DMS 273 (cell line): ENCODE measurements around the gene CSNK1D.
"Not testable (repeated sequence)": the region's sequence is repeated elsewhere in the genome, so short reads cannot be mapped to it uniquely, and the experiment has no call there.

Experiments used
- DNase-seq: peaks from one replicate; lab custom pipeline; 2025; ENCODE audit not compliant: unreplicated experiment; lab: John Stamatoyannopoulos, UW

CSNK1D gene

GRCh38 chr17:82217120-82217529, 56.4 kb downstream of the CSNK1D start:
- no peak for DNase-seq

- peak; percentile 89 for DNase-seq
Measured at GRCh38 chr17:82216301-82217119, 57.0 kb downstream of the CSNK1D start.

GRCh38 chr17:82215972-82216300, 57.6 kb downstream of the CSNK1D start:
- DNase-seq, result no peak

- DNase-seq, result peak; percentile 47
Measured at GRCh38 chr17:82215095-82215971, 58.2 kb downstream of the CSNK1D start.

GRCh38 chr17:82214012-82214628, 59.4 kb downstream of the CSNK1D start:
- no peak for DNase-seq

GRCh38 chr17:82213251-82214011, 60.1 kb downstream of the CSNK1D start:
- peak; percentile 87 for DNase-seq

GRCh38 chr17:82212331-82213250, 60.9 kb downstream of the CSNK1D start, which contains the start of gene CCDC57:
TSS of gene CCDC57 (minus strand) at chr17:82212842. CDS start at chr17:82201944, 10,898 bp downstream.
- peak; percentile 91 for DNase-seq

GRCh38 chr17:82210655-82211054, 62.8 kb downstream of the CSNK1D start:
- DNase-seq, result not testable (repeated sequence)

- DNase-seq, result peak; percentile 93
Measured at GRCh38 chr17:82205720-82206508, 67.6 kb downstream of the CSNK1D start.

GRCh38 chr17:82204831-82205719, 68.4 kb downstream of the CSNK1D start:
- peak; percentile 64 for DNase-seq

- no peak for DNase-seq
Measured at GRCh38 chr17:82203920-82204319, 69.6 kb downstream of the CSNK1D start.

GRCh38 chr17:82202981-82203380, 70.5 kb downstream of the CSNK1D start:
- DNase-seq, result no peak

GRCh38 chr17:82201498-82201910, 72.0 kb downstream of the CSNK1D start:
- no peak for DNase-seq

GRCh38 chr17:82200743-82201497, 72.6 kb downstream of the CSNK1D start:
- no peak for DNase-seq

GRCh38 chr17:82200135-82200534, 73.4 kb downstream of the CSNK1D start:
- DNase-seq, result no peak

- no peak for DNase-seq
Measured at GRCh38 chr17:82199496-82199895, 74.0 kb downstream of the CSNK1D start.

GRCh38 chr17:82198092-82198491, 75.4 kb downstream of the CSNK1D start:
- no peak for DNase-seq
